ENCODE data around the gene PROSER3.

DNA sequence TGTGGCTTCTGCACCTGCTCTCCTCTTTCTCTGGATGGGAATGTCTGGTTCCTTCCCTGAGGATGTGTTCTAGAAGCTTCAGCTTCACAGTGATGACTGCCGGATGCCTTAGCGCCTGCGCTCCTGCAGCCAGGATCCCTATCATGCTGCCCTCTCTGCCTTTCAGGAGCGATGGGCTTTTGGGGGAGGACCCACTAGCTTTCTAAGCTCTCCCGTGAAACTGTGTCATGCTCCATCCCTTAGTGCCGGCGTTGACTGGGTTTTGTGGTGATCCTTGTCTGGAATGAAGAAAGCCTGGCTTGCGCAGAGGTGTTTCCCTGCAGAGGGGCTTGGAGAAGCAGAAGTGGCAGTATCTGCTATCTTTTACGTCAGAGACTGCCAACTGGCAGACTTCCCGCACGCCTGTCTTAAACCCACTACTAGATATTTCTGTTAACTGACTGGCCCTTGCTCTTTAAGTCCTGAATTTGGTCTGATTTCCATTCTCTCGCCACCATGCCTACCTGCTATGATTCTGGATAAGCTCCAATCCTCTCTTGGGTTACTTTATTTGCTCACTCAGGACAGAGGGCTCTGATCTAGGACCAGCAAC, 44.0 kb upstream of the PROSER3 start:
- TF ChIP-seq, protein P1, sequence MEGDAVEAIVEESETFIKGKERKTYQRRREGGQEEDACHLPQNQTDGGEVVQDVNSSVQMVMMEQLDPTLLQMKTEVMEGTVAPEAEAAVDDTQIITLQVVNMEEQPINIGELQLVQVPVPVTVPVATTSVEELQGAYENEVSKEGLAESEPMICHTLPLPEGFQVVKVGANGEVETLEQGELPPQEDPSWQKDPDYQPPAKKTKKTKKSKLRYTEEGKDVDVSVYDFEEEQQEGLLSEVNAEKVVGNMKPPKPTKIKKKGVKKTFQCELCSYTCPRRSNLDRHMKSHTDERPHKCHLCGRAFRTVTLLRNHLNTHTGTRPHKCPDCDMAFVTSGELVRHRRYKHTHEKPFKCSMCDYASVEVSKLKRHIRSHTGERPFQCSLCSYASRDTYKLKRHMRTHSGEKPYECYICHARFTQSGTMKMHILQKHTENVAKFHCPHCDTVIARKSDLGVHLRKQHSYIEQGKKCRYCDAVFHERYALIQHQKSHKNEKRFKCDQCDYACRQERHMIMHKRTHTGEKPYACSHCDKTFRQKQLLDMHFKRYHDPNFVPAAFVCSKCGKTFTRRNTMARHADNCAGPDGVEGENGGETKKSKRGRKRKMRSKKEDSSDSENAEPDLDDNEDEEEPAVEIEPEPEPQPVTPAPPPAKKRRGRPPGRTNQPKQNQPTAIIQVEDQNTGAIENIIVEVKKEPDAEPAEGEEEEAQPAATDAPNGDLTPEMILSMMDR (IDR thresholded peaks at IDR 0.05): no peak
- TF ChIP-seq EZH2 (IDR thresholded peaks at IDR 0.05; ENCODE audit: borderline replicate concordance, insufficient read depth, low read depth, low read length, poor library complexity, severe bottlenecking): no peak

Data from B cell (primary cell).